Left forelimb (tissue), 1 donor: Measurements from ENCODE around the gene GHRH.

Experiments used
- DNase-seq: peaks from one replicate; pipeline ENCODE4 v3.0.0-alpha.2; 2018; ENCODE audit warnings: low spot score

GHRH gene

DNA sequence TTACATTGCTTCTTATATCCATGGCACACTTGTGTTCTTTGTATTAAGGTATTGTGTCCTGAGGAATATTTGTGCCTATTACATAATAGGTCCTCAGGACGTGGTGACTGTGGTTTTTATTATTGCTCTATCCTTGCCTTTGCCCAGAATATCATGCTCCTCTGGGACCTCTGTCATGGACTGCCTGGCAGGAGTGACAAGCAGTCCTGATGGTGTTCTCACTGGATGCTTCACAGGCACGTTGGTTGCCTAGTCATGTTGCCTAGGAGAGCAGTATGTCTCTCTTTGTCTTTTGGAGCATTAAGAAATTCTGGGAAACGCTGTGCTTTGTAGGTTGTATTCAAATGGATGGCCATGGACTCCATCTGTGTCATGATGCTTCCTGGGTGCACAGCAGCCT lies 57.6 kb downstream of the GHRH start:
- DNase-seq = no peak

- DNase-seq = no peak
These were observed 59.2 kb downstream of the GHRH start for GRCh38 chr20:37202267-37202943.

DNA sequence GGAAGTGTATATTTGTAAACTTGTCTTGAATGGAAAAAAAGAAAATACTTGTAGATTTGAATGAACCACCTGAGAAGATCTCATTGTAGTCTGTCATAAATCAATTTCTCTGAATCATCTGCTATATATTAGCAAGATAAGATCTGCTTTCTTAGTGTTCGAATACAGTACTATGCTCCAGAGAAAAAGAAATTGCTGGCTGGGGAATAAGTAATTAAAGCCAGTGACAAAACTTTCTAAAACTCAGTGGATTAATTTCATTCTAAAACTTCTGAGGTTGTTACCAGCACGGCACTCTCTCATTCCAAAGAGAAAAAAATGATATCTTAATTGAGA lies 59.8 kb downstream of the GHRH start:
- no peak for DNase-seq
